KMS-11 (cell line): ENCODE measurements around the gene CTSF.
"Not testable (repeated sequence)": the region's sequence is repeated elsewhere in the genome, so short reads cannot be mapped to it uniquely, and the experiment has no call there.

ENCODE experiments used
- H2AFZ ChIP-seq: fragments of 200-600 bp; sonication (generic); 2 replicates; pipeline ENCODE4 v1.6.1; 2016; ENCODE audit warnings: antibody characterized with exemption, mixed run types, low read depth
- H3K27ac ChIP-seq: fragments of 200-600 bp; sonication (generic); 2 replicates; pipeline ENCODE4 v1.6.1; 2016; ENCODE audit warnings: mild to moderate bottlenecking, mixed run types
- H3K27me3 ChIP-seq: fragments of 200-600 bp; sonication (generic); 2 replicates; pipeline ENCODE4 v1.6.1; 2017; ENCODE audit warnings: mild to moderate bottlenecking, low read depth, mixed run types, moderate library complexity; ENCODE audit not compliant: insufficient read depth
- H3K36me3 ChIP-seq: fragments of 200-600 bp; sonication (generic); 2 replicates; pipeline ENCODE4 v1.6.1; 2017; ENCODE audit warnings: mild to moderate bottlenecking, mixed run types; ENCODE audit not compliant: insufficient read depth
- H3K4me1 ChIP-seq: fragments of 200-600 bp; sonication (generic); 2 replicates; pipeline ENCODE4 v1.6.1; 2016; ENCODE audit warnings: mild to moderate bottlenecking, low read depth, mixed run types; ENCODE audit not compliant: poor library complexity, severe bottlenecking
- H3K4me2 ChIP-seq: fragments of 200-600 bp; sonication (generic); 2 replicates; pipeline ENCODE4 v1.7.0; 2016; ENCODE audit warnings: mild to moderate bottlenecking, mixed run types
- H3K4me3 ChIP-seq: fragments of 200-600 bp; sonication (generic); IDR thresholded peaks from 2 replicates; pipeline ENCODE4 v1.6.1; 2017; ENCODE audit warnings: low read depth, low read length, mixed read lengths; ENCODE audit not compliant: insufficient read depth
- H3K79me2 ChIP-seq: fragments of 200-600 bp; sonication (generic); 2 replicates; pipeline ENCODE4 v1.6.1; 2016; ENCODE audit warnings: low read depth, mixed run types; ENCODE audit not compliant: insufficient read depth
- H3K9ac ChIP-seq: fragments of 200-600 bp; sonication (generic); 2 replicates; pipeline ENCODE4 v1.6.1; 2016; ENCODE audit warnings: mild to moderate bottlenecking, mixed run types
- H4K20me1 ChIP-seq: fragments of 200-600 bp; sonication (generic); 2 replicates; pipeline ENCODE4 v1.6.1; 2016; ENCODE audit warnings: mild to moderate bottlenecking, mixed run types; ENCODE audit not compliant: insufficient read depth
- CTCF ChIP-seq: fragments of 200-600 bp; sonication (generic); conservative IDR thresholded peaks from 2 replicates; pipeline ENCODE4 v1.6.1; 2017; ENCODE audit warnings: low read depth, mild to moderate bottlenecking, antibody characterized with exemption, low read length, moderate library complexity, mixed read lengths

The CTSF gene

GRCh38 chr11:66546368-66546965 is 21.9 kb downstream of the CTSF start, which contains the start of gene ACTN3:
ACTN3 (plus strand) TSS chr11:66546903; CDS start chr11:66546938, 35 bp downstream.
- peak within 1 kb of the TSS; percentile 52 for H3K4me3 ChIP-seq
- no peak for TF ChIP-seq CTCF

GRCh38 chr11:66545701-66546367 is 22.6 kb downstream of the CTSF start, which contains the start of gene ZDHHC24:
ZDHHC24 (minus strand) TSS chr11:66546048; CDS start chr11:66546003, 45 bp downstream.
- H2AFZ ChIP-seq = peak within 1 kb of the TSS; percentile 90
- H3K4me3 ChIP-seq = peak within 1 kb of the TSS; percentile 52
- H4K20me1 ChIP-seq = no peaks in the 10 kb centered on the region
- H3K27me3 ChIP-seq = peaks cover 6% of the 10 kb centered on the region
- peak within 1 kb of the TSS; percentile 65 for H3K4me2 ChIP-seq
- peak within 1 kb of the TSS; percentile 73 for H3K9ac ChIP-seq
- no peak for TF ChIP-seq CTCF
- no peaks in the 10 kb centered on the region for H3K79me2 ChIP-seq
- peaks cover 17% of the 10 kb centered on the region for H3K4me1 ChIP-seq
- H3K27ac ChIP-seq = peak within 1 kb of the TSS; percentile 38; the same call in 1 of the 2 replicates
- no peaks in the 10 kb centered on the region for H3K36me3 ChIP-seq

More at GRCh38 chr11:66546368-66546965, 21.9 kb downstream of the CTSF start, which contains the start of gene ACTN3:
- peak within 1 kb of the TSS; percentile 38; the same call in 1 of the 2 replicates for H3K27ac ChIP-seq
- no peaks in the 10 kb centered on the region for H3K79me2 ChIP-seq
- peak within 1 kb of the TSS; percentile 65 for H3K4me2 ChIP-seq
- no peaks in the 10 kb centered on the region for H4K20me1 ChIP-seq
- H3K4me1 ChIP-seq = peaks cover 17% of the 10 kb centered on the region
- peak within 1 kb of the TSS; percentile 73 for H3K9ac ChIP-seq
- peak within 1 kb of the TSS; percentile 90 for H2AFZ ChIP-seq
- H3K36me3 ChIP-seq = no peaks in the 10 kb centered on the region
- peaks cover 6% of the 10 kb centered on the region for H3K27me3 ChIP-seq

- H3K36me3 ChIP-seq, H4K20me1 ChIP-seq, H3K27ac ChIP-seq, H3K27me3 ChIP-seq, H3K79me2 ChIP-seq, H3K4me3 ChIP-seq: not testable (repeated sequence)
- Histone ChIP-seq H3K9ac (peak overlapping the region; percentile 73; the same call in 1 of the 2 replicates), H2AFZ (peak overlapping the region; percentile 90; the same call in 1 of the 2 replicates), H3K4me1 (peaks cover 17% of the 10 kb centered on the region), H3K4me2 (peak overlapping the region; percentile 65)
Observed at GRCh38 chr11:66544952-66545351, 23.5 kb downstream of the CTSF start.

- H2AFZ ChIP-seq = no peak overlapping the region
- no peak overlapping the region for H3K9ac ChIP-seq
Observed at GRCh38 chr11:66543263-66544107, 24.9 kb downstream of the CTSF start.

More at GRCh38 chr11:66543263-66544107, 24.9 kb downstream of the CTSF start:
- Histone ChIP-seq H3K27ac (no peak overlapping the region), H3K79me2 (no peaks in the 10 kb centered on the region), H3K4me2 (no peak overlapping the region), H3K36me3 (no peaks in the 10 kb centered on the region), H3K4me3 (no peak overlapping the region), H4K20me1 (no peaks in the 10 kb centered on the region), H3K4me1 (peaks cover 17% of the 10 kb centered on the region), H3K27me3 (peaks cover 2% of the 10 kb centered on the region; the same call in 1 of the 2 replicates)
- no peak for TF ChIP-seq CTCF
